AG04450 (cell line): ENCODE measurements around the gene BAHD1. TPM values are rescaled to one million over a fixed set of nuclear protein-coding genes. Genes with fewer than 3 reads are reported as not detected.

Experiments
- CTCF ChIA-PET: fragments of 300-600, 350-600 bp; formaldehyde crosslinking; extraction: SDS; loops from one replicate; lab custom pipeline; 2022; ENCODE audit warnings: antibody characterized with exemption, inconsistent platforms; lab: Charles Lee
- POLR2A ChIA-PET: fragments of 350-600 bp; formaldehyde crosslinking; extraction: SDS; loops from one replicate; lab custom pipeline; 2021; ENCODE audit warnings: antibody characterized with exemption, inconsistent platforms; lab: Yijun Ruan, JAX
- DNase-seq: peaks from one replicate; pipeline ENCODE4 v3.0.0-alpha.2; 2011; ENCODE audit warnings: low read depth, low spot score
- H3K27ac ChIP-seq: one replicate; pipeline ENCODE4 v1.5.1; 2012; ENCODE audit warnings: low read depth, low read length, control low read depth
- H3K27me3 ChIP-seq: one replicate; pipeline ENCODE4 v1.6.0; 2012; ENCODE audit warnings: low read length; ENCODE audit not compliant: control insufficient read depth, insufficient read depth
- H3K4me3 ChIP-seq: 2 replicates; pipeline ENCODE4 v1.5.1; 2011; ENCODE audit warnings: mild to moderate bottlenecking, low read depth, low read length, control low read depth
- H3K9me3 ChIP-seq: 2 replicates; pipeline ENCODE4 v1.5.1; 2012; ENCODE audit warnings: low read length; ENCODE audit not compliant: control insufficient read depth, insufficient read depth
- CTCF ChIP-seq: IDR thresholded peaks from 2 replicates; pipeline ENCODE4 v1.5.1; 2011; ENCODE audit warnings: low read depth, low read length, control low read depth, inconsistent platforms
- polyA plus RNA-seq: library from polyadenylated mRNA; depleted of rRNA; stranded (reverse); fragments of >200 nt; gene quantifications from 2 replicates; pipeline ENCODE4 v1.2.3, GENCODE V29; 2011

The BAHD1 gene
- polyA plus RNA-seq, 1 experiment, result 2.8 TPM

- ChIA-PET CTCF (no interaction called here), POLR2A (no interaction called here)
- Histone ChIP-seq H3K9me3 (peaks cover 18% of the 10 kb centered on the region), H3K4me3 (no peak overlapping the region), H3K27ac (no peak overlapping the region), H3K27me3 (peaks cover 20% of the 10 kb centered on the region)
- TF ChIP-seq CTCF, result no peak
- no peak for DNase-seq
These were observed 48.8 kb downstream of the BAHD1 start for GRCh38 chr15:40489274-40490175.

GRCh38 chr15:40493089-40493840, 52.5 kb downstream of the BAHD1 start:
- TF ChIP-seq CTCF, result no peak
- ChIA-PET CTCF (interaction anchor here (1.2 kb wide), 1 partner anchor 14 kb away, joined by 3 read pairs; no protein-coding TSS in a partner anchor), POLR2A (no interaction called here)
- DNase-seq, result no peak
- Histone ChIP-seq H3K9me3 (peaks cover 8% of the 10 kb centered on the region), H3K27ac (no peak overlapping the region), H3K27me3 (peaks cover 39% of the 10 kb centered on the region), H3K4me3 (no peak overlapping the region)

GRCh38 chr15:40495516-40495915, 54.8 kb downstream of the BAHD1 start:
- H3K9me3 ChIP-seq, result no peaks in the 10 kb centered on the region
- no peak overlapping the region for H3K27ac ChIP-seq
- DNase-seq, result no peak

GRCh38 chr15:40498418-40498817, 57.7 kb downstream of the BAHD1 start:
- Histone ChIP-seq H3K27me3 (peaks cover 38% of the 10 kb centered on the region), H3K9me3 (no peaks in the 10 kb centered on the region), H3K4me3 (no peak overlapping the region), H3K27ac (no peak overlapping the region)
- peak; percentile 38 for DNase-seq
- ChIA-PET POLR2A (no interaction called here), CTCF (interaction anchor here (1.1 to 1.3 kb wide), 2 partner anchors 9 to 359 kb away, joined by 3 to 4 read pairs; no protein-coding TSS in a partner anchor)
- TF ChIP-seq CTCF, result no peak

More at GRCh38 chr15:40495516-40495915, 54.8 kb downstream of the BAHD1 start:
- CTCF ChIA-PET, result no interaction called here
- no peak for TF ChIP-seq CTCF
- POLR2A ChIA-PET, result no interaction called here
- Histone ChIP-seq H3K27me3 (peaks cover 45% of the 10 kb centered on the region), H3K4me3 (no peak overlapping the region)
